Gastroesophageal sphincter (tissue), 4 donors: ENCODE measurements around the gene FHAD1. TPM values are rescaled to one million over a fixed set of nuclear protein-coding genes. Genes with fewer than 3 reads are reported as not detected.
A peak's percentile ranks its signal among the peaks of the same experiment; 100 is the strongest.

ENCODE experiments used
- ATAC-seq: fragments of 150-250 bp; one replicate; pipeline ENCODE4 v1.9.1; 2016; ENCODE audit warnings: mild to moderate bottlenecking, moderate library complexity
- H3K27ac ChIP-seq, 4 donors: fragments of 200-600 bp; sonication (generic) in 3 of 4; 1 replicate in 3 of 4; 2 replicates in 1 of 4; pipeline ENCODE4 v1.5.1; 2016 to 2019
- H3K27me3 ChIP-seq: fragments of 200-600 bp; sonication (generic); one replicate; pipeline ENCODE4 v1.5.1; 2019
- H3K36me3 ChIP-seq, 2 donors: fragments of 200-600 bp; sonication (generic); one replicate each; pipeline ENCODE4 v1.5.1; 2019; ENCODE audit warnings: control low read depth in 1 of 2
- H3K4me1 ChIP-seq, 3 donors: fragments of 200-600 bp; sonication (generic); 1 replicate in 2 of 3; 2 replicates in 1 of 3; pipeline ENCODE4 v1.5.1; 2016 to 2019; ENCODE audit warnings: control low read depth in 2 of 3
- H3K4me3 ChIP-seq, 2 donors: fragments of 200-600 bp; sonication (generic); one replicate each; pipeline ENCODE4 v1.5.1; 2019; ENCODE audit warnings: mild to moderate bottlenecking in 1 of 2, moderate library complexity in 1 of 2
- H3K9me3 ChIP-seq, 3 donors: fragments of 200-600 bp; sonication (generic); one replicate each; pipeline ENCODE4 v1.5.1; 2017 to 2019; ENCODE audit warnings: control low read depth in 2 of 3
- CTCF ChIP-seq, 4 experiments: fragments of 200-600 bp in 2 of 4; fragments of 450-650 bp in 2 of 4; sonication (generic) in 1 of 4; IDR thresholded peaks; one replicate each; pipeline ENCODE4 v1.5.1; 2017 to 2019; ENCODE audit warnings: antibody characterized with exemption in 4 of 4, mild to moderate bottlenecking in 2 of 4, moderate library complexity in 2 of 4
- EP300 ChIP-seq: sonication (generic); formaldehyde crosslinking; IDR thresholded peaks from one replicate; pipeline ENCODE4 v1.6.1; 2017; ENCODE audit warnings: antibody characterized with exemption, mild to moderate bottlenecking
- POLR2A ChIP-seq, 2 donors: fragments of 450-650 bp; IDR thresholded peaks; one replicate each; pipeline ENCODE4 v1.6.1; 2017; ENCODE audit warnings: antibody characterized with exemption in 2 of 2, mild to moderate bottlenecking in 2 of 2, moderate library complexity in 1 of 2
- POLR2AphosphoS5 ChIP-seq: sonication (generic); formaldehyde crosslinking; IDR thresholded peaks from one replicate; pipeline ENCODE4 v1.6.1; 2017; ENCODE audit warnings: antibody characterized with exemption
- WGBS, 2 donors: methylation state at CpG; one replicate each; pipeline ENCODE4 v1.1.5; 2018; ENCODE audit warnings: low coverage in 1 of 2; 5-methylcytosine and 5-hydroxymethylcytosine counted together
- total RNA-seq, 4 donors: library from RNA; depleted of rRNA; stranded (reverse); fragments of >200 nt; gene quantifications; one replicate each; pipeline ENCODE4 v1.1.0, GENCODE V29; 2016

Gene FHAD1
- total RNA-seq, 4 donors from 2014 or later, result 1.1 TPM; not detected in 3

- Histone ChIP-seq H3K4me1 (peaks cover 0 to 41% (median 0%) of the 10 kb centered on the region in 3 donors), H3K4me3 (no peak overlapping the region), H3K27me3 (no peaks in the 10 kb centered on the region), H3K27ac (no peak overlapping the region), H3K36me3 (no peaks in the 10 kb centered on the region), H3K9me3 (no peaks in the 10 kb centered on the region)
- 81 to 87% methylated on average over 7 to 12 of the region's 25 CpGs for WGBS, 2 donors
- ATAC-seq, result no peak
- TF ChIP-seq POLR2AphosphoS5, result no peak
- TF ChIP-seq EP300, result no peak
- TF ChIP-seq POLR2A (IDR thresholded peaks at IDR 0.05), result no peak
- TF ChIP-seq CTCF (IDR thresholded peaks at IDR 0.05), result no peak
Observed at GRCh38 chr1:15207031-15207828, 39.8 kb upstream of the FHAD1 start.

- WGBS, 2 donors, result 61 to 69% methylated on average over 3 to 6 of the region's 6 CpGs
- H3K36me3 ChIP-seq, result no peaks in the 10 kb centered on the region
- H3K27me3 ChIP-seq, result no peaks in the 10 kb centered on the region
- no peak overlapping the region for H3K4me3 ChIP-seq
- no peak overlapping the region for H3K27ac ChIP-seq
- TF ChIP-seq POLR2AphosphoS5, result no peak
- no peak for TF ChIP-seq EP300
- no peak for TF ChIP-seq CTCF (IDR thresholded peaks at IDR 0.05)
- TF ChIP-seq POLR2A (IDR thresholded peaks at IDR 0.05), result no peak
- H3K4me1 ChIP-seq, result peaks cover 0 to 46% (median 2%) of the 10 kb centered on the region in 3 donors
- ATAC-seq, result no peak
- H3K9me3 ChIP-seq, result no peaks in the 10 kb centered on the region
Observed at GRCh38 chr1:15207829-15208429, 39.1 kb upstream of the FHAD1 start.

GRCh38 chr1:15210651-15211375 is 36.2 kb upstream of the FHAD1 start:
- Histone ChIP-seq H3K27ac (no peak overlapping the region), H3K27me3 (no peaks in the 10 kb centered on the region), H3K9me3 (no peaks in the 10 kb centered on the region), H3K36me3 (no peaks in the 10 kb centered on the region), H3K4me1 (peaks cover 0 to 70% (median 18%) of the 10 kb centered on the region in 3 donors), H3K4me3 (no peak overlapping the region)
- no peak for ATAC-seq
- TF ChIP-seq CTCF (IDR thresholded peaks at IDR 0.05), result no peak
- WGBS, 2 donors, result 75 to 91% methylated on average over 5 to 7 of the region's 7 CpGs

GRCh38 chr1:15211424-15211823 is 35.6 kb upstream of the FHAD1 start:
- no peak for ATAC-seq
- Histone ChIP-seq H3K4me1 (peaks cover 0 to 67% (median 18%) of the 10 kb centered on the region in 3 donors), H3K27me3 (no peaks in the 10 kb centered on the region), H3K36me3 (no peaks in the 10 kb centered on the region), H3K4me3 (no peak overlapping the region), H3K27ac (no peak overlapping the region), H3K9me3 (no peaks in the 10 kb centered on the region)
- TF ChIP-seq POLR2A (IDR thresholded peaks at IDR 0.05), result no peak
- WGBS, 2 donors, result 96 to 100% methylated on average over 2 to 3 of the region's 3 CpGs

GRCh38 chr1:15212216-15212953 is 34.6 kb upstream of the FHAD1 start:
- no peak for TF ChIP-seq CTCF (IDR thresholded peaks at IDR 0.05)
- Histone ChIP-seq H3K4me3 (no peak overlapping the region), H3K4me1 (peaks cover 0 to 57% (median 18%) of the 10 kb centered on the region in 3 donors), H3K9me3 (no peaks in the 10 kb centered on the region), H3K27ac (peak overlapping the region in 2 of 4 donors; percentile 40 to 65), H3K36me3 (no peaks in the 10 kb centered on the region), H3K27me3 (no peaks in the 10 kb centered on the region)
- WGBS, 2 donors, result 60 to 68% methylated on average over 13 to 17 of the region's 17 CpGs
- ATAC-seq, result no peak
